Activated T-cell treated with anti-CD3 and anti-CD28 coated beads, Interleukin-2, amount 50 U/mL, for 24 hours (primary cell): ENCODE measurements around the gene TNFRSF17.

Source experiments
- DNase-seq: peaks from one replicate; pipeline ENCODE4 v3.0.0-alpha.2; 2020
- H3K27ac Mint-ChIP-seq: 2 replicates; pipeline ENCODE4 v1.8.0; 2020; ENCODE audit warnings: mild to moderate bottlenecking, mixed read lengths
- H3K27me3 Mint-ChIP-seq: 2 replicates; pipeline ENCODE4 v1.8.0; 2020; ENCODE audit warnings: mixed read lengths
- H3K36me3 Mint-ChIP-seq: 2 replicates; pipeline ENCODE4 v1.8.0; 2020; ENCODE audit warnings: low read depth, mixed read lengths
- H3K4me1 Mint-ChIP-seq: 2 replicates; pipeline ENCODE4 v1.8.0; 2020; ENCODE audit warnings: low read depth, mixed read lengths
- H3K4me3 Mint-ChIP-seq: 2 replicates; pipeline ENCODE4 v1.8.0; 2020; ENCODE audit warnings: mild to moderate bottlenecking, moderate library complexity, mixed read lengths
- H3K9me3 Mint-ChIP-seq: 2 replicates; pipeline ENCODE4 v1.8.0; 2020; ENCODE audit warnings: mixed read lengths

TNFRSF17 gene

DNA sequence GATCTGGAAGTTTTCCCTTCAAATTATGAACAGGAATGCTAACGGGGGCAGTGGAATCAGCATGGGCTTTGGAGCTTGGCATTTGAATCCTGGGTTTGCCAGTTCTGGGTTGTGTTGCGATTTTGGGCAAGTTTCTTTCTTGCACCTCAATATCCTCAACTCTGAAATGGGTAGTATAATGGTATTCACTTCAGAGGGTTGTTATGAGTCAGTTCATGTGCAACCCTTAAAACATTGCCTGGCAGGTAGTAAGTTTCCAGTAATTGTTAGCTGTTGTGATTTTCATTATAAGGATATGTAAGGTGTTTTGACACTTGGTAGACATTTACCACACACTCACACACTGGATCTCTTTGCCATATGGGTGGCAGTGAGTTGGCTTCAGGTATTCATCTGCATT is 44.9 kb downstream of the TNFRSF17 start:
- no peaks in the 10 kb centered on the region for H3K9me3 Mint-ChIP-seq
- H3K4me1 Mint-ChIP-seq = peaks cover 18% of the 10 kb centered on the region
- H3K27me3 Mint-ChIP-seq = no peaks in the 10 kb centered on the region
- no peak overlapping the region for H3K4me3 Mint-ChIP-seq
- peak overlapping the region; percentile 55 for H3K27ac Mint-ChIP-seq
- no peaks in the 10 kb centered on the region for H3K36me3 Mint-ChIP-seq
- DNase-seq = no peak

- Mint-ChIP-seq H3K27ac (peak overlapping the region; percentile 33), H3K36me3 (no peaks in the 10 kb centered on the region), H3K27me3 (no peaks in the 10 kb centered on the region), H3K4me1 (peaks cover 18% of the 10 kb centered on the region), H3K4me3 (no peak overlapping the region), H3K9me3 (no peaks in the 10 kb centered on the region)
- DNase-seq = no peak
Observed at GRCh38 chr16:12010388-12011251, 45.6 kb downstream of the TNFRSF17 start.

GRCh38 chr16:12011565-12011964 is 46.6 kb downstream of the TNFRSF17 start:
- no peak for DNase-seq
- H3K27me3 Mint-ChIP-seq = no peaks in the 10 kb centered on the region
- no peak overlapping the region for H3K4me3 Mint-ChIP-seq
- no peaks in the 10 kb centered on the region for H3K9me3 Mint-ChIP-seq
- no peaks in the 10 kb centered on the region for H3K36me3 Mint-ChIP-seq
- peaks cover 20% of the 10 kb centered on the region for H3K4me1 Mint-ChIP-seq
- no peak overlapping the region for H3K27ac Mint-ChIP-seq

DNA sequence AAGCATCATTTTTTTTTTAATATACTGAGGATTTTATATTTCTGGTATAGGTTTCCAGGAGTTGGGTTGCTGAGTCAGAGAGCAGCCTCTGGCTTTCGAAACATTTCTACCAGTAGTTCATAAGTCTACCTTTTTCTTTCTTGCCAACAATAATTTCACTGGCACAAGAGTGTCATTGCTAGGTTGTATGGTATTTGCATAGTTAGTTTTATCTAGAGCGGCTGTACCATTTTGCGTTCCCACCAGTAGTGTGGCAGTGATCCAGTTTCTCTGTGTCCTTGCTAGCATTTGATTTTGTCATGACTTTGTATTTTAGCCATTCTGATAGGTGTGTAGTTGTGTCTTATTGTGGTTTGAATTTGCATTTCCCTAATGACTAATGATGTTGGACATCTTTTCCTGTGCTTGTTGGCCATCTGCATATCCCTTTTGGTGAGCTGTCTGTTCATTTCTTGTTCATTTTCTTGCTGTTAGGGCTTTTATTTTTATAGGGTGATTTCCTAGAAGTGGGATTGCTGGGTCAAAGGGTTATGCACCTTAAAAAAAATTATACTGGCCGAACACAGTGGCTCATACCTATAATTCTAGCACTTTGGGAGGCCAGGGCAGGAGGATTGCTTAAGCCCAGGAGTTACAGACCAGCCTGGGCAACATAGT is 51.4 kb downstream of the TNFRSF17 start:
- Mint-ChIP-seq H3K9me3 (no peaks in the 10 kb centered on the region), H3K27me3 (no peaks in the 10 kb centered on the region), H3K4me1 (peaks cover 2% of the 10 kb centered on the region), H3K27ac (peak overlapping the region; percentile 12), H3K4me3 (no peak overlapping the region), H3K36me3 (no peaks in the 10 kb centered on the region)
- no peak for DNase-seq

DNA sequence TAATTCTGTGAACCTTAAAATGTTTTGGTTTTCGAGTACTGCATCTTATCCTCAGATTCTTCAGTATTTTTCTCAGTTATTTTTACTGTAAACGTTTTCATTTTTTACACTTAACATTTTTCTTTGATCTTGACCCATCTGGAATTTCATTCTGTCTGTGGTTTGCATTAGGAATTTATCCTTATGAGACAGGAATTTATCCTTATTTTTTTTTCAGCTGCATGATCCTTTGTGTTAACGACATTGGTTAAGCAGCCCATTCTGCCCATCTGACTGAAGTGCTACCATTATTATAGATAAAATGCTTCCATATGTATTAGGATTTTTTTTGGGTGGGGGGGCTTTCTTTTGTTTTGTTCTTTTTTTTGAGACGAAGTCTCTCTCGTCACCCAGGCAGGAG is 52.5 kb downstream of the TNFRSF17 start:
- H3K36me3 Mint-ChIP-seq = no peaks in the 10 kb centered on the region

More for the DNA sequence above, 52.5 kb downstream of the TNFRSF17 start:
- Mint-ChIP-seq H3K27me3 (no peaks in the 10 kb centered on the region), H3K4me3 (no peak overlapping the region), H3K4me1 (peaks cover 2% of the 10 kb centered on the region), H3K27ac (no peak overlapping the region), H3K9me3 (no peaks in the 10 kb centered on the region)
- no peak for DNase-seq
